Activated CD4-positive, alpha-beta T cell treated with anti-CD3 and anti-CD28 coated beads for 1 hour (primary cell): ENCODE results near the gene PAPOLA.

Experiments used
- DNase-seq: peaks from one replicate; pipeline ENCODE4 v3.0.0-alpha.2; 2020

The PAPOLA gene

DNA sequence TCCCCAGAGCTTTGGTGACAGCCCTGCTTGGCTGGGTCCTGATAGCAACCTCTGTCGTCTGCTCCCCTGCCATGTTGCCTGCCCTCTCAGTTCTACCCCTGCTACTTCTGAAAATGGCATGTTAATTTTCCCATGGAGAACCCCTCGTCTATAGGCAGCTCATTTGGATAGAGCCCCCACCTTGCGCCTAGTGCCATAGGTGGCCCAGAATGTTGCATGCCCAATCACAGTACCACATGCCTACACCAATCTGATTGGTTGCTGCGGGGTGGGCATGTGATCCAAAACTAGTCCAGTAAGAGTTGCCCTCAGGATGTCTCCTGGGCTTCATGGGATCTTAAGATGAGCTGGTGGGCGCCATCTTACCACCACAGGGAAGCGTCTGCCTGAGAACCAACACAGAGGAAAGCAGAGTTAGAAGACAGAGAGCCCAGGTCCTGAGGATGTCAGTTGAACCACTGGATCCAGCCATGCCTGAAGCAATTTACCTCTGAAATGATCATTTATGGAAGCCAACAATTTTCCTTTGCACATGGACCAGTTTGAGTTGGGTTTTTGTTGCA, 85.7 kb downstream of the PAPOLA start:
- DNase-seq, result no peak

DNA sequence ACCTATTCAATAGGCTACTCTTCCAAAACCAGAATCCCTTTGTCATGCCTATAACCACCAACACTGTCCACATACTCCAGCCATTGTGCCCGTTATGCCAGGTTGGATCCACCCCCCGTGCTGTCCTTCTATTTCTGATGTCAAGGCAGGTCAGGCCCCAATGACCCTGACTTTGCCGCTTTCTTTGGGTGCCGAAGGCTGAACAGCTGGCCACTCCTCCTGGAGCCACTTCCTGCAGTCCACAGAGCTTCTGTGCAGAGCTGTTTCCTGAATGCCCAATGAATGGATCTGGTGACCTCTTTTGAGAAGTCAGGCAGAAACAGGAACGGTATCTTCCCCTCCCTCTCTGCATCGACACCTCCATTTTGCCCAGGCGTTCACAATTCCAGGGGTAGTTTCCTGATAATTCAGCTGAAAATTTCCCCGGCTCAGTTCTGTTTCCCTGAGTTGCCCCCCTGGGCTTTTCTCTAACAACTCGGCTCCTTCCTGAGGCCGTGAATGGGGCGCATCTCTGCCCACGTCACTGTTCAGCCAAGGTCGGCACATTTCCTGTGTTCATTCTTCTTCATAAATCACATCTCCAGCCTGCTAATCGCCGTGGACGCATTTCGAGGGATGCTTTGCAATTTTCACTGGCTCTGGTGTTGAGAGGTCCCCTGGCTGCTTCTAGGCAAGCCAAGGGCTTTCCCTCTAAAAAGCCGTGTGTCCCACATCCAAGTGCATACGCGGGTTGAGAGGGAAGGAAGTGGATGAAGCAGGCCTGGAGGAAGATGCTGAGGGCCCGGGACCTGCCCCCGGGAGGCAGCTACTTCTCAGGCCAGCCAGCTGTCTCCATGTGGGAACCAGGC, 86.5 kb downstream of the PAPOLA start:
- no peak for DNase-seq

DNA sequence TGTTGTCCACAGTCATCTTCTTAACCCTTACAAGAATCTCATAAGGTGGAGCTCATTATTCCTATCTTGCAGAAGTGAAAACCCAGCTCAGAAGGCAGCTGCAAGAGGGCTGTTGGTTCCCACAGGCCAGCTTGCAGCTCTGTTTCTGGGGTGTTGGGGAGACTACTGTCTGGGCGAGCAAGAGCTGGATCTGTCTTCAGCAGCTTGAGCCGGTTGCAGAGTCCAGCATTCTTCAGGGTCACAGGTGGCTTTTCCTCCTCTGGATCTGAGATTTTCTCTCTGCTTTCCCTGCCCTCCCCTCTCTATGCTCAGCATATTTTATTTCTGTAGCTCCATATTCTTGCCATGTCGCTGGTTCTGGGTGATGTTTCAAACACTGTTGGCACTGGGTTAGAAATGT, 87.4 kb downstream of the PAPOLA start:
- DNase-seq, result no peak

- DNase-seq, result no peak
Observed at GRCh38 chr14:96590190-96590864, 88.1 kb downstream of the PAPOLA start.

DNA sequence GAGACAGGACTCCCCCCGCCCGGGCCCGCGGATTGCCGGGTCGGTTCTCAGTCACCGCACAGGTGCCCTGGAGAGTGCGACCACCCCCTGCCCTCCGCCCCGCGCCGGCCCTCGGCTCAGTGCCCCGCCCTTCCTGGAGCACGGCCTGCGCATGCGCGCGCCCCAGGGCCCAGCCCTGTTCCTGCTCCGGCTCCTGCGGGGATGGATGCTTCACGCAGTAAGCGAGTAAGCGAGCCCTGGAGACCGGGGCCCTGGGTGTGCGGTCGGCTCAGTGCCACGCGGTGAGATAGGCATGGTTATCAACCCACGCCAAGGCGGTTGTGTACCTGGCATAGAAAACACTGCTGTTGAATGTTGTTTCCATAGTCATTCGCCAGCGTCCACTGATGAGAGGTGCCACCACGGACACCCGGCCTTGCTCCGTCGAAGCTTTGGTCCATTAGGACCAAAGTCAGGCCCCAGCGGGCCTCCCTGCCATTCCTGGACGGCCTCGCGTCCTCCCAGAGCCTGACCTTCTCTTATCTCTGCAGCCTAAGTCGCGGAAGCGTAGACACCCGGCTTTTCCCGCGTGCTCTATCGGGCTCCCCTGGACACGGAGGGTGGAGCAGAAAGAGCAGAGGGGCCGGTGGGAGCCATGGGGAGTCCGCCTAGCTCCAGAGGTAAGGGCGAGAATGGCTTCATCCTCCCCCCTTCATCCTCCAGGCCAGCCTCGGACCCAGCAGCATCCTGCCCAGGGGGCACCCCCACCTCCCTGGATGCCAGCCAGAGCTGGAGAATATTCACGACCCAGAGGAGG, 90.6 kb downstream of the PAPOLA start:
- DNase-seq, result peak; percentile 43

GRCh38 chr14:96594961-96595360, 92.8 kb downstream of the PAPOLA start:
- DNase-seq, result no peak

- DNase-seq, result no peak
Observed at GRCh38 chr14:96597680-96598079, 95.5 kb downstream of the PAPOLA start.

- DNase-seq, result no peak
Observed at GRCh38 chr14:96598332-96598928, 96.2 kb downstream of the PAPOLA start.

DNA sequence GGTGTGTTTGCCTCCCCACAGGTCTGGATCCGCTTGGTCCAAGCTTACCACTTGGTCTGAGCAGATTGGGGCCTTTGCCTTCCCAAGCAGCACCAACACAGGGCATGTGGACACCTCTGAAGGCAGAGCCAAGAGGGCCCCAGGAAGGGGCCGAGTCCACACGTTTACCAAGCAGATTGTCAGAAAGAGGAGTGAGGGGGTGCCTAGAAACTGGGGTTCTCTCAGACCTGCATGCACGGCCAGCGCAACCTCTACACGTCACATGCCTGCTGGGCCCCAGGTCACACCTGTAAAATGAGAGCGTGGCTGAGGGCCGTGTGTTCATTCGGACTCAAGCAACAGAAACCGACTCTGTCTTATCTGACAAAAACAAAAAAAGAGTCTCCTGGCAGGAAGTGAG, 96.9 kb downstream of the PAPOLA start:
- DNase-seq, result no peak

- DNase-seq, result no peak
Observed at GRCh38 chr14:96602186-96602585, 100.0 kb downstream of the PAPOLA start.

DNA sequence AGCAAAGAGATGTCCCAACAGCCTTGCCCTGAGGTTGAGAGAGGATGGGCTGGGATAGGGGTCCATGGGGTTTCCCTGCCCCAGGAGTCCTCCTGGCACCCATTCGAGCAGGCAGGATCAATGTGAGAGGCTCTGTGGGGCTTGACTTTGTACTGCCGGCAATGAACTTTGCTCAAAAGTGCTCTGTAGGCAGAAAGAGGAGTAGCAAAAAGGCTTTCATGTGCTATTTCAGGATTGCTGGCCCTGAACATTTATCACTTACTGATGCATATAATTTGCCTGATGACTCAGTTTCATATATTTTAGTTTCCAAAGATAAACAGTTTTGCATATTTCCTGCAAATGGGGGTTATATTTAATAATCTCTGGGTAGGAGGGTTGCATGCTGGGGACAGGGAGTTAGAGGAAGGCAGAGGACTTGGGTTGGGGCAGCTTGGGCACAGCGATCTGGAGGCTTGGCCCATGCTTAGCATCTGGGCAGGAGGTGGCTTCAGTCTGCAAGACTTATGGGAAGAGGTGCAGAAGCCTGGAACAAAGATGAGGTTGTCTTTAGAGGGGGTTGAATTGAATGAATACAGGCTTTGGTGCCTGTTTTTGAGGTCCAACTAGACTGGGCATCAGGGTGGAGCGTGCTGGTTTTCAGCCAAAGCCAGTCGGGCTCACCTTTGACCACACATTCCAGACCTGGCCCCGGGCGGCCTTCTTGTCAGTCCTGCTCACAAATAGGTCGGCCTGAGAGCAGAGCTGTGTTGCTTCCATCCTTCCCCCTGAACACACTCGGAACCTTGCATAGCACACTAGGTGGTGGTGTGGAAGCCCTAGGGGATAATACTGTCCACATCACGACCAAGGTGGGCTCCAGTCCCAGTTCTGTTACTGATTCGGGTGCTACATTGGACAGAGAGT, 101.4 kb downstream of the PAPOLA start:
- no peak for DNase-seq

DNA sequence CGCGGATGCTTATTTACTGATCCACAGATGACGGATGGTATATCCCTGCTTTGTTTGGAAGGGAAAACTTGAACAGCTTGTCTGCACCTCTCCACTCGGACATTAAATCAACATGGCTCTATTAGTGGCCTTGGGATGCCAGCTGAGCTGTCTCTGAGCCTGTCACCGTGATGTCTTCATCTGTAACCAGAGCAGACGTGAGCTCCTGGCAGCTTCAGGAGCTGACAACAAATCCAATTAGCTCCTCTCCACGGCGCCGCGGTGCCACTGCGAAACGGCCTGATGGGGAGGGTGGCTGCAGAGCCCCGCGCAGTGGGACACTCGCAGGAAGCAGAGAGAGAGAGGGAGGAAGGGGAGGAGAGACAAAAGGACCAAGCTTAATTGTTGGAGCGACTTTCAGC, 112.3 kb downstream of the PAPOLA start:
- DNase-seq, result no peak

- DNase-seq, result no peak
Observed at GRCh38 chr14:96616161-96616721, 114.1 kb downstream of the PAPOLA start.
